Measurements from ENCODE around the gene ABHD2.

GRCh38 chr15:89174476-89174875, 86.2 kb downstream of the ABHD2 start:
- TF ChIP-seq CTCF (IDR thresholded peaks at IDR 0.05): no peak
- TF ChIP-seq NFYB (CRISPR knock-in tag; conservative IDR thresholded peaks at IDR 0.05; ENCODE audit: low read depth): no peak
- no peak for TF ChIP-seq FOXK1 (CRISPR knock-in tag; IDR thresholded peaks at IDR 0.05)
- no peak for TF ChIP-seq JUN (CRISPR knock-in tag; IDR thresholded peaks at IDR 0.05)
- TF ChIP-seq FOXJ3 (CRISPR knock-in tag; IDR thresholded peaks at IDR 0.05; ENCODE audit: borderline replicate concordance): no peak
- no peak for TF ChIP-seq NFE2L1 (CRISPR knock-in tag; IDR thresholded peaks at IDR 0.05)
- TF ChIP-seq GABPB1 (CRISPR knock-in tag; IDR thresholded peaks at IDR 0.05): no peak
- TF ChIP-seq CBFB (CRISPR knock-in tag; IDR thresholded peaks at IDR 0.05; ENCODE audit: low read depth): no peak
- TF ChIP-seq ZNF512 (CRISPR knock-in tag; IDR thresholded peaks at IDR 0.05; ENCODE audit: borderline replicate concordance): no peak
- no peak for TF ChIP-seq CREB1 (CRISPR knock-in tag; IDR thresholded peaks at IDR 0.05)
- no peak for TF ChIP-seq SMAD3 (CRISPR knock-in tag; IDR thresholded peaks at IDR 0.05; ENCODE audit: borderline replicate concordance)
